HUES48 (cell line): Measurements from ENCODE around the gene CSF1R.

Experiments
- H3K27ac ChIP-seq: one replicate; pipeline ENCODE4 v1.7.0; 2013; ENCODE audit warnings: low read depth, low read length, inconsistent platforms
- H3K27me3 ChIP-seq: 2 replicates; pipeline ENCODE4 v1.6.1; 2013; ENCODE audit warnings: mild to moderate bottlenecking, low read length; ENCODE audit not compliant: control insufficient read depth, insufficient read depth
- H3K36me3 ChIP-seq: 2 replicates; pipeline ENCODE4 v1.6.1; 2013; ENCODE audit warnings: low read length; ENCODE audit not compliant: control insufficient read depth, insufficient read depth
- H3K4me1 ChIP-seq: 2 replicates; pipeline ENCODE4 v1.6.1; 2013; ENCODE audit warnings: mild to moderate bottlenecking, low read length; ENCODE audit not compliant: control insufficient read depth, insufficient read depth
- H3K4me3 ChIP-seq: 2 replicates; pipeline ENCODE4 v1.5.1; 2013; ENCODE audit warnings: mild to moderate bottlenecking, low read depth, low read length
- H3K9ac ChIP-seq: 2 replicates; pipeline ENCODE4 v1.6.1; 2013; ENCODE audit warnings: mild to moderate bottlenecking, low read depth, low read length, moderate library complexity
- H3K9me3 ChIP-seq: 2 replicates; pipeline ENCODE4 v1.6.1; 2013; ENCODE audit warnings: low read length; ENCODE audit not compliant: control insufficient read depth, insufficient read depth

The CSF1R gene

DNA sequence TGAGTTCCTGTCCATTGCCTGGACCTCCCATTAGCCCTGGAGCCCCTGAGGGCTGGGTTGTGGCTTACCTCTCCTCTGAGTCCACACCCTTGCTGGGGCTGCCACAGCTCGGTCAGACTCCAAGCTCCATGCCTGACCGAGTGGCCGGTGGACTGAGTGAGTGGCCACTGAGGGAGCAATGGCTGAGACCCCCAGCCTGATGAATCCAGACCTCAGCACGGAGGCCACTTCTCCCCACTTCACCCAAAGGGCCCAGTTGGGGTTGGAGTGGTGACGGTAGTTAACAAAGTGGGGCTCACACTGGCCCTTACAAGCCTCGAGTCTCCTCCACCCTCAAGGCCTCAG is 40.5 kb upstream of the CSF1R start:
- Histone ChIP-seq H3K27ac (no peak overlapping the region), H3K36me3 (no peaks in the 10 kb centered on the region), H3K9ac (no peak overlapping the region), H3K27me3 (peaks cover 20% of the 10 kb centered on the region), H3K4me1 (peaks cover 16% of the 10 kb centered on the region), H3K9me3 (no peaks in the 10 kb centered on the region), H3K4me3 (no peak overlapping the region)

GRCh38 chr5:150126199-150126920 is 40.0 kb upstream of the CSF1R start:
- H3K9me3 ChIP-seq: no peaks in the 10 kb centered on the region
- no peak overlapping the region for H3K9ac ChIP-seq
- peaks cover 13% of the 10 kb centered on the region for H3K4me1 ChIP-seq
- H3K4me3 ChIP-seq: no peak overlapping the region
- no peak overlapping the region for H3K27ac ChIP-seq
- H3K36me3 ChIP-seq: no peaks in the 10 kb centered on the region
- peaks cover 15% of the 10 kb centered on the region for H3K27me3 ChIP-seq

GRCh38 chr5:150125334-150125733 is 39.0 kb upstream of the CSF1R start:
- H3K4me3 ChIP-seq: no peak overlapping the region
- H3K27ac ChIP-seq: no peak overlapping the region
- H3K27me3 ChIP-seq: peaks cover 8% of the 10 kb centered on the region
- H3K9ac ChIP-seq: no peak overlapping the region
- no peaks in the 10 kb centered on the region for H3K36me3 ChIP-seq
- peaks cover 4% of the 10 kb centered on the region for H3K4me1 ChIP-seq
- H3K9me3 ChIP-seq: no peaks in the 10 kb centered on the region

DNA sequence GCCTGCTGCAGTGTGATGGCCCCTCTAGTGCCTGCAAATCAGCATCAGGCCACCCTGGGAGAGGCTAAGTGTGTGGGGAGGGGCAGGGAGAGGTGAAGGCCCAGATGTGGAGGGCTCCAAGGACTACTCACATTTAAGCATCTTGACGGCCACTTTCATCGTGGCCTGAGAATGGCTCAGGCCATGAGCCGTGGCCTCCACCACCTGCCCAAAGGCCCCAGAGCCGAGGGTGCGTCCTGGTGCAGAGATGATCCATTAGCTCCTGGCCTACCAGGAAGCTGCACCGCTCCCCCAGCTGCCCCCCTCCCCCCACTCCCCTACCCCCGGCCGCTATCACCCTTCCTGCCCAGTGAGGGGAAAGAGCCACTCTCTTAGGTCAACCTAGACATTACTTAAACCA is 38.2 kb upstream of the CSF1R start:
- H3K4me3 ChIP-seq: no peak overlapping the region
- H3K36me3 ChIP-seq: no peaks in the 10 kb centered on the region
- peaks cover 1% of the 10 kb centered on the region for H3K27me3 ChIP-seq
- no peaks in the 10 kb centered on the region for H3K9me3 ChIP-seq
- no peak overlapping the region for H3K27ac ChIP-seq
- no peaks in the 10 kb centered on the region for H3K4me1 ChIP-seq
- H3K9ac ChIP-seq: no peak overlapping the region

GRCh38 chr5:150124111-150124557 is 37.8 kb upstream of the CSF1R start:
- H3K9ac ChIP-seq: no peak overlapping the region
- H3K36me3 ChIP-seq: no peaks in the 10 kb centered on the region
- H3K9me3 ChIP-seq: no peaks in the 10 kb centered on the region
- no peaks in the 10 kb centered on the region; the same call in 1 of the 2 replicates for H3K27me3 ChIP-seq
- H3K27ac ChIP-seq: no peak overlapping the region
- H3K4me3 ChIP-seq: no peak overlapping the region
- no peaks in the 10 kb centered on the region for H3K4me1 ChIP-seq

DNA sequence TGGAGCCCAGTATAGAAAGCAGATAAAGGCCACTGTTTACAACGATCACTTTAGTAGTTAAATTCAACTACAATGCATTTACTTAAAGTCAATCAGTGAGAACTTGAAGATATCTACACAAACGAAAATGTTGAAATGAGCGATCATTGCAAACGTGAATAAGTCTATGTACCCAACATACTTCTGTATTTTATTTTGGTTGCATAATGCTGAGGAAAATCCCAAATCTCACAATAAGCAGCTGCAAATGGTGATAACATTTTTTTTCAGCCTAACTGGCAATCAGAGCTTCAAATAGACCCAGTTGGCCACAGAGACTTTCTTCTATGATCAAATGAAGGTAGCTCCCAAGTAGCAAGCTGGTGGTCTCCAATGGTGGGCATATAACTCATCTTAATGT is 37.2 kb upstream of the CSF1R start:
- no peaks in the 10 kb centered on the region for H3K9me3 ChIP-seq
- no peaks in the 10 kb centered on the region for H3K4me1 ChIP-seq
- no peak overlapping the region for H3K4me3 ChIP-seq
- no peak overlapping the region for H3K9ac ChIP-seq
- no peaks in the 10 kb centered on the region for H3K27me3 ChIP-seq
- H3K36me3 ChIP-seq: no peaks in the 10 kb centered on the region
- no peak overlapping the region for H3K27ac ChIP-seq

- Histone ChIP-seq H3K9ac (no peak overlapping the region), H3K4me1 (no peaks in the 10 kb centered on the region), H3K36me3 (no peaks in the 10 kb centered on the region), H3K9me3 (no peaks in the 10 kb centered on the region), H3K27ac (no peak overlapping the region), H3K27me3 (no peaks in the 10 kb centered on the region), H3K4me3 (no peak overlapping the region)
These were observed 36.5 kb upstream of the CSF1R start for GRCh38 chr5:150122536-150123481.

DNA sequence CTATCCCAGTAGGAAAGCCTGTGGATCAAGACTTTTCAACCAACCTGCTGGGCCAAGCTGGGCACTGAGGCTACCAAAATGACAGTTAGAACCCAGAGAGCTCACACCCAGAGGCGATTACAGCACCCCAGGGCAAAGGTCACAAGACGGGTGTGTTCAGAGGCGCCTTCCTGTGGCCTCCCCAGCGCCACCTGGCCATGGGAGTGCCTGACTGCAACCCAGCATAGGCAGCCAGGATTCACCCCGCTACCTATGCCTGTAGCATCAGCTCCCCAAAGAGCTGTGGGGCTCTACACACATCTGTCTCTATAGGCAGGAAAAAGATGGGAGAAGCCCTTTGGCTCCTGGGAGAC is 35.8 kb upstream of the CSF1R start:
- Histone ChIP-seq H3K27ac (no peak overlapping the region), H3K36me3 (no peaks in the 10 kb centered on the region), H3K4me3 (no peak overlapping the region)

GRCh38 chr5:150121448-150122157 is 35.2 kb upstream of the CSF1R start:
- Histone ChIP-seq H3K9me3 (no peaks in the 10 kb centered on the region), H3K27ac (no peak overlapping the region), H3K27me3 (no peaks in the 10 kb centered on the region), H3K36me3 (no peaks in the 10 kb centered on the region), H3K4me1 (no peaks in the 10 kb centered on the region), H3K9ac (no peak overlapping the region), H3K4me3 (no peak overlapping the region)

More for the DNA sequence above, 35.8 kb upstream of the CSF1R start:
- no peaks in the 10 kb centered on the region for H3K4me1 ChIP-seq
- H3K27me3 ChIP-seq: no peaks in the 10 kb centered on the region
- no peak overlapping the region for H3K9ac ChIP-seq
- H3K9me3 ChIP-seq: no peaks in the 10 kb centered on the region

DNA sequence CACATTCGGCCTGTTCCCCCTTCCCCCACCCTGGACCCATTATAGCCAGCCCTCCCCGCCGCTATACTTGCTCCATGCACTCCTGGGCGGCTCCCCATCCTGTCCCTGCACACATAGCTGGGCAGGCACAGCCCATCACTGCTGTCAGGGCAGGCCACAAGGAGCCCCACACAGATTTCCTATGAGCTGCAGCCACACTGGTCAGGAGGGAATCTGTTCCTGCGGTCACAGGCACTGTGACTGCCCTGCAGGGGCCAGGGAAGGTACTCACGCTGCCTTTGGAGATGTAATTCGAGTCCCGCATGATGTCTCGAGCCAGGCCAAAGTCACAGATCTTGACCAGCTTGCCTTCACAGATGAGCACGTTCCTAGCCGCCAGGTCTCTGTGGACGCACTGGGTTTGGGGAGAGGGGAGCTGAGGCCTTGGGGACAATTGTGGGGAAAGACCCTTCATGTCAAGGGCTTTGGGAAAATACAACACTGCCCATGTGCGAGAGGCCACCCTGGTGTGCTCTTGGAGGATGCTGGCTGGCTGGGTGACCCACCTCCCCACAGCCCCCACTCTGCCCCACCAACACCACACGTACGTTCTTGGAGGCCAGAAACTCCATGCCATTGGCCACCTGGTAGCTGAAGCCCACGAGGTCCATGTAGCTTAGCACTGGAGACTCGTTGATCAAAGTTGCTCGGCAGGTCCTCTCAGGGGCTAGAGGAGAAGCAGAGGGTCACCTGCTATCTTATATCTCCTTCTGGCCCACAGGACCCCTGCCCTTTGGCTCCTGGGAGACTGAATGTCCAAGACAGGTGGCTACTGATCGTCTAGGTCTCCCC is 34.5 kb upstream of the CSF1R start:
- Histone ChIP-seq H3K27ac (no peak overlapping the region), H3K36me3 (no peaks in the 10 kb centered on the region), H3K4me3 (no peak overlapping the region), H3K27me3 (no peaks in the 10 kb centered on the region), H3K4me1 (no peaks in the 10 kb centered on the region), H3K9me3 (no peaks in the 10 kb centered on the region), H3K9ac (no peak overlapping the region)
